A549 (cell line): ENCODE data around the gene ADPRS.

Experiments used
- ESRRA ChIP-seq: fragments of 150-350 bp; IDR thresholded peaks from 2 replicates; pipeline ENCODE4 v1.6.1; 2014; ENCODE audit warnings: mild to moderate bottlenecking, low read length, borderline replicate concordance
- RAD21 ChIP-seq, 2 experiments: fragments of >200 bp in 1 of 2; sonication (Bioruptor Twin) in 1 of 2; formaldehyde crosslinking in 1 of 2; IDR thresholded peaks in 1 of 2; conservative IDR thresholded peaks in 1 of 2; 2 replicates in 1 of 2; 3 replicates in 1 of 2; pipeline ENCODE4 v1.6.1; 2012 to 2018; ENCODE audit warnings: inconsistent platforms in 1 of 2

DNA sequence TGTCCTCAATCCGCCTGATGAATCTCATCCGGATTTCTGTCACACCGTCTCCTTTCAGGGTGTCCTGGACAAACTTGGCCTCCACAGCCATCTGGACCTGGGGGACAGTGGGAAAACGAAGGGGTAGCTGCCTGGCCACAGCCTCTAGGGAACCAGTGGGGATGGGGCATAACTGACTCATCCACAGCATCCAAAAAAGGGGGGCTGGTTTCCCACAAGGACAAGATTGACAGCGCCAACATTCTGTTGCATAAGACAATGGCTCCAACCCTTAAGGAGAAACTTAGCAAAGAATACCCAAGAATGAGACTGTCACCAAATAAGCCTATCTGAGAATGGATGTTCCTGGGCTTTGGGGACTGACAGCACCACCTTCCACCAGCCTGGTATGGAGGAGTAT lies 48.5 kb downstream of the ADPRS start:
- TF ChIP-seq ESRRA (no peak), RAD21 (conservative IDR thresholded peaks at IDR 0.05 in 1 of 2, IDR thresholded peaks at IDR 0.05 in 1 of 2) (no peak)
